Endodermal cell (in vitro differentiated cells): ENCODE measurements around the gene ACTR3. TPM values are rescaled to one million over a fixed set of nuclear protein-coding genes. Genes with fewer than 3 reads are reported as not detected.

Experiments used
- DNase-seq: peaks from one replicate; pipeline ENCODE4 v3.0.0-alpha.2; 2017
- H3K27ac ChIP-seq: 2 replicates; pipeline ENCODE4 v1.5.1; 2013; ENCODE audit warnings: mild to moderate bottlenecking, low read depth, low read length, moderate library complexity
- H3K27me3 ChIP-seq: 2 replicates; pipeline ENCODE4 v1.6.1; 2013; ENCODE audit warnings: mild to moderate bottlenecking, low read length, moderate library complexity; ENCODE audit not compliant: insufficient read depth, control insufficient read depth, poor library complexity, severe bottlenecking
- H3K36me3 ChIP-seq: 2 replicates; pipeline ENCODE4 v1.7.0; 2013; ENCODE audit warnings: mild to moderate bottlenecking, low read length, moderate library complexity; ENCODE audit not compliant: control insufficient read depth, insufficient read depth
- H3K4me1 ChIP-seq: one replicate; pipeline ENCODE4 v1.7.0; 2013; ENCODE audit warnings: low read length; ENCODE audit not compliant: control insufficient read depth, insufficient read depth
- H3K4me3 ChIP-seq: 2 replicates; pipeline ENCODE4 v1.5.1; 2013; ENCODE audit warnings: mild to moderate bottlenecking, low read length, moderate library complexity
- H3K9ac ChIP-seq: 2 replicates; pipeline ENCODE4 v1.6.1; 2013; ENCODE audit warnings: mild to moderate bottlenecking, low read length, moderate library complexity; ENCODE audit not compliant: poor library complexity, severe bottlenecking; ENCODE audit errors: extremely low read depth
- H3K9me3 ChIP-seq: 2 replicates; pipeline ENCODE4 v1.6.1; 2013; ENCODE audit warnings: mild to moderate bottlenecking, low read length, moderate library complexity; ENCODE audit not compliant: control insufficient read depth
- H3K27ac Mint-ChIP-seq: 2 replicates; pipeline ENCODE4 v1.8.0; 2020; ENCODE audit warnings: mixed read lengths
- H3K27me3 Mint-ChIP-seq: 2 replicates; pipeline ENCODE4 v1.8.0; 2021; ENCODE audit warnings: mild to moderate bottlenecking, mixed read lengths; ENCODE audit not compliant: insufficient read depth
- H3K36me3 Mint-ChIP-seq: 2 replicates; pipeline ENCODE4 v1.8.0; 2020; ENCODE audit warnings: low read depth, mixed read lengths
- H3K4me1 Mint-ChIP-seq: 2 replicates; pipeline ENCODE4 v1.8.0; 2020; ENCODE audit warnings: mixed read lengths
- H3K4me3 Mint-ChIP-seq: 2 replicates; pipeline ENCODE4 v1.8.0; 2020; ENCODE audit warnings: mild to moderate bottlenecking, moderate library complexity, mixed read lengths
- H3K9me3 Mint-ChIP-seq: 2 replicates; pipeline ENCODE4 v1.8.0; 2020; ENCODE audit warnings: mild to moderate bottlenecking, mixed read lengths
- CTCF ChIP-seq: fragments of 200-600 bp; sonication (generic); conservative IDR thresholded peaks from 2 replicates; pipeline ENCODE4 v1.5.0; 2021; ENCODE audit warnings: antibody characterized with exemption, mild to moderate bottlenecking
- WGBS, 2 experiments: methylation state at CpG; one replicate each; pipeline versions ENCODE4 v1.1.5 to v1.1.7; 2013; ENCODE audit warnings: missing lambda C conversion rate in 2 of 2, mixed read lengths in 1 of 2; ENCODE audit not compliant: insufficient coverage in 1 of 2, insufficient read length in 1 of 2; 5-methylcytosine and 5-hydroxymethylcytosine counted together
- total RNA-seq, 2 donors: library from RNA; stranded (reverse); fragmentation: NEBNext Ultra II Directional in 1 of 2; extraction: Animal tissue kit (Norgen Biotek cat#: 25700) in 1 of 2; gene quantifications; 2 replicates in 1 of 2; 3 replicates in 1 of 2; pipeline ENCODE4 v1.2.1, GENCODE V29; 2021

ACTR3 gene
- total RNA-seq, 2 donors from 2014 or later, result 168 to 192 TPM

- H3K4me1 ChIP-seq, result no peaks in the 10 kb centered on the region
- H3K9me3 ChIP-seq, result peaks cover 4% of the 10 kb centered on the region
- no peaks in the 10 kb centered on the region for H3K36me3 ChIP-seq
- no peak overlapping the region for H3K9ac ChIP-seq
- Mint-ChIP-seq H3K4me3 (no peak overlapping the region), H3K36me3 (no peaks in the 10 kb centered on the region), H3K9me3 (peaks cover 5% of the 10 kb centered on the region), H3K4me1 (no peaks in the 10 kb centered on the region), H3K27ac (no peak overlapping the region), H3K27me3 (peaks cover 30% of the 10 kb centered on the region)
- H3K4me3 ChIP-seq, result no peak overlapping the region
- 60 to 87% methylated on average over 1 to 4 of the region's 4 CpGs for WGBS, 2 experiments
- DNase-seq, result no peak
- no peak for TF ChIP-seq CTCF
- H3K27me3 ChIP-seq, result no peaks in the 10 kb centered on the region
- H3K27ac ChIP-seq, result no peak overlapping the region
Measured at GRCh38 chr2:113867571-113867970, 22.3 kb upstream of the ACTR3 start.

DNA sequence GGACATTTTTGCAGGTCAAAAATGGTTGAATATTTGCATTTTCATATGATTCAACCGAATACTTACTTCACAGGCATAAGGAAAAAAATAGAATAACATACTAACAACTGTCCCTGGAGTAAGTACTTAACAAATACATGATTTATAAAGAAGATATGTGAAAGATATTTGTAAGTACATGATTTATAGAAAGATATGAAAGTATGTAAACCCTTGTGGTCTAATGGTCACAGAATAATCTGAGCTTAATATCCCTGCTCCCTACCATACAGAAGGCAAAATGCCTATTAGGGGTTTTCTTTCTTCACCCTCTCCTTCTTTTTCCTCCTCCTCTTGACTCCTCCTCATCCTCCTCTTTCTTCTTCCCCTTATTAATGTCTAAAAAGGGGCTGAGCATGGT, 20.6 kb upstream of the ACTR3 start:
- H3K27me3 ChIP-seq, result no peaks in the 10 kb centered on the region
- no peaks in the 10 kb centered on the region for H3K36me3 Mint-ChIP-seq
- H3K27me3 Mint-ChIP-seq, result peaks cover 30% of the 10 kb centered on the region
- DNase-seq, result no peak
- H3K27ac ChIP-seq, result no peak overlapping the region
- no peaks in the 10 kb centered on the region for H3K4me1 ChIP-seq
- H3K4me3 ChIP-seq, result no peak overlapping the region
- H3K4me3 Mint-ChIP-seq, result no peak overlapping the region
- H3K9me3 ChIP-seq, result peaks cover 4% of the 10 kb centered on the region
- WGBS, 2 experiments, result no CpG with 5 or more reads among the region's 1 CpG
- TF ChIP-seq CTCF, result no peak
- H3K4me1 Mint-ChIP-seq, result no peaks in the 10 kb centered on the region
- no peak overlapping the region for H3K9ac ChIP-seq
- H3K27ac Mint-ChIP-seq, result no peak overlapping the region
- H3K9me3 Mint-ChIP-seq, result peaks cover 5% of the 10 kb centered on the region
- H3K36me3 ChIP-seq, result no peaks in the 10 kb centered on the region

DNA sequence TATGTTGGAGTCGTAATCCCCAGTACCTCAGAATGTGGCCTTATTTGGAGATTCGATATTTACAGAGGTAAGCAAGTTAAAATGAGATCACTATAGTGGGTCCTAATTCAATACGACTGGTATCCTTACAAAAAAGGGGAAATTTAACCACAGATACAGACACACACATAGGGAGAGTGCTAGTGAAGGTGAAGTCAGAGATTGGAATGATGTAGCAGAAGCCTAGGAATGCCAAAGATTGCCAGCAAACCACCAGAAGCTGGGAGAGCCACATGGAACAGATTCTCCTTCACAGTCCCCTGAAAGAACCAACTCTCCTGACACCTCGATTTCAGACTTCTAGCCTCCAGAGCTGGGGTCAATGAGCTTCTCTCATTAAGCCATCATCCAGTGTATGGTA, 17.7 kb upstream of the ACTR3 start:
- Mint-ChIP-seq H3K27ac (no peak overlapping the region), H3K27me3 (peaks cover 19% of the 10 kb centered on the region), H3K9me3 (no peaks in the 10 kb centered on the region), H3K4me3 (no peak overlapping the region), H3K4me1 (peaks cover 3% of the 10 kb centered on the region), H3K36me3 (no peaks in the 10 kb centered on the region)
- Histone ChIP-seq H3K9ac (no peak overlapping the region), H3K4me1 (no peaks in the 10 kb centered on the region), H3K9me3 (no peaks in the 10 kb centered on the region), H3K27me3 (no peaks in the 10 kb centered on the region), H3K36me3 (no peaks in the 10 kb centered on the region), H3K4me3 (no peak overlapping the region), H3K27ac (no peak overlapping the region)
- 90% methylated on average over 4 of the region's 4 CpGs for WGBS, 2 experiments
- TF ChIP-seq CTCF, result no peak
- DNase-seq, result no peak
